GM12873 (cell line): Measurements from ENCODE around the gene EDN3.

ENCODE experiments used
- CTCF ChIP-seq: IDR thresholded peaks from 2 replicates; pipeline ENCODE4 v1.5.1; 2012; ENCODE audit warnings: low read depth, mild to moderate bottlenecking, moderate library complexity, low read length, control low read depth; ENCODE audit not compliant: insufficient read depth; ENCODE audit errors: missing control alignments

The EDN3 gene

GRCh38 chr20:59328071-59328470 lies 27.7 kb downstream of the EDN3 start:
- TF ChIP-seq CTCF, result no peak

GRCh38 chr20:59331721-59332329 lies 31.4 kb downstream of the EDN3 start:
- no peak for TF ChIP-seq CTCF

GRCh38 chr20:59333260-59333845 lies 32.9 kb downstream of the EDN3 start:
- TF ChIP-seq CTCF, result no peak

GRCh38 chr20:59333951-59334350 lies 33.5 kb downstream of the EDN3 start:
- TF ChIP-seq CTCF, result no peak

- no peak for TF ChIP-seq CTCF
These were observed 34.4 kb downstream of the EDN3 start for GRCh38 chr20:59334651-59335300.

- TF ChIP-seq CTCF, result no peak
These were observed 35.0 kb downstream of the EDN3 start for GRCh38 chr20:59335377-59335776.

- no peak for TF ChIP-seq CTCF
These were observed 36.1 kb downstream of the EDN3 start for GRCh38 chr20:59336540-59336939.
